RPMI7951 (cell line): ENCODE data around the gene PEX16. TPM values are rescaled to one million over a fixed set of nuclear protein-coding genes. Genes with fewer than 3 reads are reported as not detected.
"Not testable (repeated sequence)": the region's sequence is repeated elsewhere in the genome, so short reads cannot be mapped to it uniquely, and the experiment has no call there.

Experiments used
- DNase-seq: peaks from one replicate; pipeline ENCODE4 v3.0.0-alpha.2; 2012; ENCODE audit warnings: low read depth
- total RNA-seq: library from RNA; depleted of rRNA; stranded (reverse); fragments of >200 nt; shearing (Covaris generic); gene quantifications from 2 replicates; pipeline ENCODE4 v1.2.3, GENCODE V29; 2014

The PEX16 gene
- total RNA-seq, 1 experiment from 2014 or later, result 17.3 TPM

GRCh38 chr11:45918962-45919675 is 1.4 kb upstream of the PEX16 start:
- no peak for DNase-seq

DNA sequence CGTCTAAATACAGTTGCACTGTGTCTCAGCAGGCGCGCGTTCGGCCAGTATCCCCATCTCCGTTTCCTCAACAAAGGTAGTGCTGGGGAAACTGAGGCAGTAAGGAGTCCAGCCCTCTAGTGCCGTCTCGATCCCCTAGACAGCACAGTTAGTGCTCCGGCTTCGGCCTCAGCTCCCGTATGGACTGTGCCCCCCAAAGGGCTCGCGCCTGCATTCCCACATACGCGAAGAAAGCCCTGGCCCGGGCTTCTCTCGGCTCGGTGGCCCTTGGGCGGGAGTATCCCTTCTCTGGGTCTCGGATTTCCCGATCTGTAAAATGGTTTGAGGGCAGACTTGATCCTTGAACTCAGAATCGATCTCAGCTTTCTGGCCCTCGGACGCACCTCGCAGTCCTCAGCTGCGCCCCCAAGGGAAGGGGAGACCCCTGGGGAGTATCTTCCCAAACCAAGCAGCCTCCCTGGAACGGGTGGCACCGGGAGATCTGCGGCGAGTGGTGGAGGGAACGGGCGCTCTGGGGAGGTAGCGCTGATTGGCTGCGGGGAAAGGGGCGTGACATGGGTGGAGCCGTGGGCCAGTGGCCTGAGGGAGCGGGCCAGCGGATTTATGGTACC is 759 bp upstream of the PEX16 start:
- peak; percentile 70 for DNase-seq

DNA sequence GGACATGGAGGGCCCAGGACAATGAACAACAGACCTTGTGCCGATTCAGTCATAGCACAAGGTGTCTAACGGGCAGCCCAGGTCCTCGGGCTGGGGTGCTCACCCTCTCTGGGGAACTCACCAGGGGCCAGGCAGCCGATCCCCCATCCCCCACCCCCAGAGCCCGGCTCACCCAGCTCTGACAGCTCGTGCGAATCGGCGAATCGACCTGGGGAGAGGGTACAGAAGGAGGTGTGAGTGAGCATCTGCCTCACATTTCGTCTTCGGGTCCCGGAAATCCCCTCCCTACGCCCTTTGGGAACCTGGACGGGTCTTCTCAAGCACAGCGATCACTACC is 423 bp downstream of the PEX16 start:
- DNase-seq, result no peak

DNA sequence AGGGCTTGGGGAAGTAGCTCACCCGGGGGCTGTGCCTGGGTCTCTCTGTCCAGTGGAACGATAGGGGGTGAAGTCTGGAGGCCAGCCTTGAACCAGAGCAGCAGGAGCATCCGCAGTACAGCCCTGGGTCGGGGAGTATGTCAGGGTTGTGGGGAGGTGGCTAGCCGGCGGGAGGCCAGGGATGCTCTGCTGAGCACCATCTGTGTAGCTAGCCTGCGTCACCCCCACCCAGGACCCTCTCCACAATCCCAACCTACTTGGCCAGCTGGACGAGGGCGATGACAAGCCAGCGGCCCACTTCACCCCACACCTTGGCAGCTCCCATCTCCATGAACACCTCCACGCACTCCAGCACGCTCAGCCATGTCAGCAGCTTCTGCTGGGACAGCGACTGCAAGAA is 2.2 kb downstream of the PEX16 start:
- DNase-seq, result no peak

- DNase-seq, result no peak
These were observed 3.6 kb downstream of the PEX16 start for GRCh38 chr11:45913942-45914635.

- DNase-seq, result no peak
These were observed 4.2 kb downstream of the PEX16 start for GRCh38 chr11:45913514-45913913.

- DNase-seq, result no peak
These were observed 7.1 kb downstream of the PEX16 start for GRCh38 chr11:45910623-45911022.

- DNase-seq, result no peak
These were observed 7.8 kb downstream of the PEX16 start for GRCh38 chr11:45909594-45910475.

GRCh38 chr11:45907911-45908370 is 9.7 kb downstream of the PEX16 start:
- no peak for DNase-seq

DNA sequence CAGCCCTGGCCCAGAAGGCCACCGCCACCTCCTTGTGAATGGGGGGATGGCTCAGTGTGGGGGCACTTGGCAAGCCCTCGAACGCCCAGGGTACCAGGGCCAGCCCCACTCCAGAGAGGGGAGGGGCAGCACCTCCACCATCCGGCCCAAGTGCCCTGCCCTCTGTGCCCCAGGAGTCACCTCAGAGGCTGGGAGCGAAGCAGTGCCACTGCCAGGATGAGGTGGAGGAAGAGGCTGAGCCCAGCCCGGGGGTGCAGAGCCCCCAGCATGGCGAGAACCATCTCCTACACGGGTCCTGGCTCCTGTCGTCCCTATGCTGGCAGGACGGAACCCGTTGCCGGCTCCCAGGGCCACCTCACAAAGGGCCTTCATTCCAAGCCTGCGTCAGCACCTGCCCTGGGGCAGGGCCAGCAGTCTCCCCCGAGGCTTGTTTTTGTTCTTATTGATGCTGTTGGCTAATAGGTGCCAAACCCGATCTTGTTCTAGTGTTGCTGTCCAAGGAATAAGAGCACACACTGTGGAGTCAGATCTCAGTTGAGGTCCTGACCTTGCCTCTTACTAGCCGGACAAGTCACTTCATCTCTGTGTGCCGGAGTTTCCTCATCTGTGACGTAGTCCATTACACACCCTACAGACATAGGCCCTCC is 10.6 kb downstream of the PEX16 start, which contains the start of gene FREY1:
TSS of gene FREY1 (minus strand) at position 307 of the 647 bp plus-strand sequence. CDS start at position 281, 26 bp downstream.
- no peak for DNase-seq

DNA sequence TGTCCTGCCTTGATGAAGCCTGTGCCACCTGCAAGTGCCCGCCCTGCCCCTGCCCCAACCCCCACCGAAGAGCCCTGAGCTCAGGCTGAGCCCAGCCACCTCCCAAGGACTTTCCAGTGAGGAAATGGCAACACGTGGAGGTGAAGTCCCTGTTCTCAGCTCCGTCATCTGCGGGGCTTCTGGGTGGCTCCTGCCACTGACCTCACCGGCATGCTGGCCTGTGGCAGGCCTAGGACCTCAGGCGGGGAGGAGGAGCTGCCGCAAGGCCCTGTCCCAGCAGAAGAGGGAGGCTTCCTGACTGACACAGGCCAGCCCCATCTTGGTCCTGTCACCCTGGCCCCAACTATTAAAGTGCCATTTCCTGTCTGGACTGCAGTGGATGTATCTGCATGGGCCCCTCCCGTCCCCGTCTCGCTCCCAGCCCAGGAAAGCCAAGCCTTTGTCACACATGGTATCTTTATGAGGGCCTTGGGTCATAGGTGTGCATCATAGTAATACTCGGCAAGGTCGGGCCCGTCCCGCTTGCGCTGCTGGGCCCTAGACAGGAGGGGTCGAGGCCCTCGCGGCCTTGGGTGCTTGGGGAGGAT is 11.5 kb downstream of the PEX16 start:
- DNase-seq, result no peak

GRCh38 chr11:45905576-45905975 is 12.1 kb downstream of the PEX16 start:
- DNase-seq, result not testable (repeated sequence)

DNA sequence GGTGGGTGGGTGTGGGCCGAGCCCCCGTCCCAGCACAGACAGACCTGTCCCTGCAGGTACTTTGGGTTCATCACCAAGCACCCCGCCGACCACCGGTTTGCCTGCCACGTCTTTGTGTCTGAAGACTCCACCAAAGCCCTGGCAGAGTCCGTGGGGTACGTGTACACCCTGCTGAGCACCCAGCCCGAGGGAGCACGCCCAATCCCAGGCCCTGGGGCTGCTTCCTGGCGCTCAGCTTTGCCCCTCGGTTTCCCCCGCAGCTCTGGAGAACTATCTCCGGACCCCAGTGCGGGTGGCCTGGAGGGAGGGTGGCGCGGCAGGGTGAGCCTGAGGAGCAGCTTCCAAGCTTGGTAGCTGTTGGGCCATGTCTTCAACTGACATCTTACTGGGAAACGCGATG is 12.6 kb downstream of the PEX16 start:
- no peak for DNase-seq

- DNase-seq, result no peak
These were observed 13.3 kb downstream of the PEX16 start for GRCh38 chr11:45904309-45904915.

- DNase-seq, result no peak
These were observed 15.0 kb downstream of the PEX16 start for GRCh38 chr11:45902452-45903380.

GRCh38 chr11:45901626-45902025 is 16.1 kb downstream of the PEX16 start:
- DNase-seq, result no peak

GRCh38 chr11:45900916-45901617 is 16.6 kb downstream of the PEX16 start:
- DNase-seq, result no peak

DNA sequence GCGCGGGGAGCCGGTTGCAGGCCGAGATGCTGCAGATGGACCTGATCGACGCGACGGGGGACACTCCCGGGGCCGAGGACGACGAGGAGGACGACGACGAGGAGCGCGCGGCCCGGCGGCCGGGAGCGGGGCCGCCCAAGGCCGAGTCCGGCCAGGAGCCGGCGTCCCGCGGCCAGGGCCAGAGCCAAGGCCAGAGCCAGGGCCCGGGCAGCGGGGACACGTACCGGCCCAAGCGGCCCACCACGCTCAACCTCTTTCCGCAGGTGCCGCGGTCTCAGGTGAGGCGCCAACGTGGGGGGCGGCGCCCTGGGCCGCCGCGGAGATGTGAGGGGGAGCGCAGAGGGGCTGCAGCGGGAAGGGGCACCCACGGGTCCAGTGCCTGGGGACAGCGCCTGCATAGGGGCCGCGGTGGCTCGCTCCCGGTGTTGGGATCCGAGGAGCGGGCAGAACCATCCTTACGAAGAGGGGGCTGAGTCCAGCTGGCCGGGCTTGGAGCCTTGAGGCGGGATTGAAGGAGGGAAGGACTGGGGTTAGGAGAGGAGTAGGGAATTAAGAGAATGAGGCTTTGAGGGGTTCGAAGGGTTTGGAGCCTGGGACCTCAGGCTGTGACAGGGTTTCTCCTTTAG is 17.4 kb downstream of the PEX16 start:
- DNase-seq, result peak; percentile 13
